Trophoblast cell (in vitro differentiated cells and primary cell): ENCODE results near the gene LDLRAP1.

Source experiments
- DNase-seq, 2 donors: peaks; one replicate each; pipeline ENCODE4 v3.0.0-alpha.2; 2016
- H2AFZ ChIP-seq: 2 replicates; pipeline ENCODE4 v1.6.1; 2013; ENCODE audit warnings: low read length, moderate library complexity, mild to moderate bottlenecking; ENCODE audit not compliant: insufficient read depth, poor library complexity
- H2AK5ac ChIP-seq: 2 replicates; pipeline ENCODE4 v1.6.1; 2013; ENCODE audit warnings: mild to moderate bottlenecking, low read length
- H2BK120ac ChIP-seq: 2 replicates; pipeline ENCODE4 v1.6.1; 2013; ENCODE audit warnings: low read length, mild to moderate bottlenecking, moderate library complexity; ENCODE audit not compliant: insufficient read depth, poor library complexity
- H2BK12ac ChIP-seq: 2 replicates; pipeline ENCODE4 v1.6.1; 2013; ENCODE audit warnings: mild to moderate bottlenecking, low read length, moderate library complexity
- H2BK5ac ChIP-seq: 2 replicates; pipeline ENCODE4 v1.6.1; 2013; ENCODE audit warnings: low read length, low read depth, moderate library complexity, mild to moderate bottlenecking; ENCODE audit not compliant: poor library complexity
- H3K14ac ChIP-seq: 2 replicates; pipeline ENCODE4 v1.6.1; 2013; ENCODE audit warnings: mild to moderate bottlenecking, low read length
- H3K18ac ChIP-seq: 2 replicates; pipeline ENCODE4 v1.6.1; 2013; ENCODE audit warnings: mild to moderate bottlenecking, low read length
- H3K23ac ChIP-seq: 2 replicates; pipeline ENCODE4 v1.6.1; 2013; ENCODE audit warnings: low read length
- H3K27ac ChIP-seq: 2 replicates; pipeline ENCODE4 v1.5.1; 2013; ENCODE audit warnings: low read depth, mild to moderate bottlenecking, inconsistent platforms, low read length, moderate library complexity
- H3K27me3 ChIP-seq: 2 replicates; pipeline ENCODE4 v1.6.1; 2013; ENCODE audit warnings: inconsistent platforms, mild to moderate bottlenecking, low read length, moderate library complexity; ENCODE audit not compliant: insufficient read depth
- H3K36me3 ChIP-seq, 2 experiments: 1 replicate in 1 of 2; 2 replicates in 1 of 2; pipeline ENCODE4 v1.6.1; 2013; ENCODE audit warnings: low read length in 2 of 2, mild to moderate bottlenecking in 2 of 2, moderate library complexity in 1 of 2; ENCODE audit not compliant: insufficient read depth in 2 of 2, control insufficient read depth in 1 of 2
- H3K4ac ChIP-seq: 2 replicates; pipeline ENCODE4 v1.6.1; 2013; ENCODE audit warnings: low read depth, mild to moderate bottlenecking, low read length, moderate library complexity
- H3K4me1 ChIP-seq, 2 experiments: 1 replicate in 1 of 2; 2 replicates in 1 of 2; pipeline ENCODE4 v1.6.1; 2013; ENCODE audit warnings: low read length in 2 of 2, mild to moderate bottlenecking in 2 of 2, moderate library complexity in 1 of 2; ENCODE audit not compliant: insufficient read depth in 2 of 2, control insufficient read depth in 1 of 2
- H3K4me2 ChIP-seq: 2 replicates; pipeline ENCODE4 v1.6.1; 2013; ENCODE audit warnings: inconsistent platforms, mild to moderate bottlenecking, low read length, moderate library complexity
- H3K4me3 ChIP-seq: 2 replicates; pipeline ENCODE4 v1.5.1; 2013; ENCODE audit warnings: mild to moderate bottlenecking, low read depth, low read length, inconsistent platforms
- H3K79me1 ChIP-seq: one replicate; pipeline ENCODE4 v1.6.1; 2013; ENCODE audit warnings: low read length
- H3K79me2 ChIP-seq: 2 replicates; pipeline ENCODE4 v1.6.1; 2013; ENCODE audit warnings: low read length, mild to moderate bottlenecking; ENCODE audit not compliant: control insufficient read depth, insufficient read depth, poor library complexity
- H3K9ac ChIP-seq: 2 replicates; pipeline ENCODE4 v1.6.1; 2013; ENCODE audit warnings: mild to moderate bottlenecking, low read length
- H3K9me3 ChIP-seq: 2 replicates; pipeline ENCODE4 v1.6.1; 2013; ENCODE audit warnings: low read depth, mild to moderate bottlenecking, control low read depth, inconsistent platforms, low read length; ENCODE audit not compliant: insufficient read depth
- H4K12ac ChIP-seq: 2 replicates; pipeline ENCODE4 v1.6.1; 2013; ENCODE audit warnings: low read depth, mild to moderate bottlenecking, low read length, moderate library complexity
- H4K8ac ChIP-seq: 2 replicates; pipeline ENCODE4 v1.6.1; 2013; ENCODE audit warnings: low read depth, mild to moderate bottlenecking, low read length, moderate library complexity
- H4K91ac ChIP-seq: one replicate; pipeline ENCODE4 v1.6.1; 2013; ENCODE audit warnings: low read depth, mild to moderate bottlenecking, low read length, moderate library complexity
- WGBS: extraction: QIAGEN DNeasy Blood & Tissue Kit; methylation state at CpG from one replicate; pipeline ENCODE4 v1.1.7; 2013; ENCODE audit warnings: missing lambda C conversion rate; ENCODE audit not compliant: insufficient read length, insufficient coverage; ENCODE audit errors: extremely low coverage; 5-methylcytosine and 5-hydroxymethylcytosine counted together

The LDLRAP1 gene

DNA sequence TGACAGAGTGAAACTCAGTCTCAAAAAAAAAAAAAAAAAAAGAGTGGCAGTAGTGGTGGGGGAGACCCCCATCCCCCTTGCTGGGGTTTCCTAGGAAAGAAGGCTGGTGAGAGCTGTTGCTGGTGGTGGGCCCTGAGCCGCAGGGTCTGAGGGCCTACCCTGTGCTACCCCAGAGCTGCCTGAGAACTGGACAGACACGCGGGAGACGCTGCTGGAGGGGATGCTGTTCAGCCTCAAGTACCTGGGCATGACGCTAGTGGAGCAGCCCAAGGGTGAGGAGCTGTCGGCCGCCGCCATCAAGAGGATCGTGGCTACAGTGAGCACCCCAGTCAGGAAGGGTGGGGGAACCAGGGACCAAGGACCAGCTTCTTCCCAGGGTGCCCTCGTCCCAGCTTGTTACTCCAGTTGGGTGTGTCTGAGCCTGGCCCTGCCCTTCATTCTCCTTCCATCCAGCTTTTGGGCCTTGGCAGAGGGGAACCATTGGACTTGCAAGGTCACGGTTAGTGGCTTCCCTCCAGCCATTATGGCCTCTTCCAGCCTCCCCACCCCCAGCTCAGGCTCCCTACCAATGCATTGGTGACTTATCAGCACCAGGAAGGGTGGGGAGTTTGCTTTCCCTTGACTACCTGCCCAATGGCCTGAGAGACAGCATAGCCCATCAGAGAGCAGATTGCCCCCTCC is 10.5 kb downstream of the LDLRAP1 start:
- no peaks in the 10 kb centered on the region for H3K79me2 ChIP-seq
- H3K4me3 ChIP-seq = no peak overlapping the region
- H3K23ac ChIP-seq = no peak overlapping the region
- H2AK5ac ChIP-seq = no peak overlapping the region
- H3K9me3 ChIP-seq = peaks cover 5% of the 10 kb centered on the region
- H2BK120ac ChIP-seq = no peak overlapping the region
- WGBS = no CpG with 5 or more reads among the region's 11 CpGs
- H3K27me3 ChIP-seq = no peaks in the 10 kb centered on the region
- no peak overlapping the region for H3K4me2 ChIP-seq
- H3K18ac ChIP-seq = no peak overlapping the region
- no peak overlapping the region for H3K9ac ChIP-seq
- no peaks in the 10 kb centered on the region for H3K36me3 ChIP-seq
- H3K79me1 ChIP-seq = peaks cover 2% of the 10 kb centered on the region
- H4K8ac ChIP-seq = no peak overlapping the region
- H3K14ac ChIP-seq = no peak overlapping the region
- H2AFZ ChIP-seq = no peak overlapping the region
- no peak overlapping the region for H2BK12ac ChIP-seq
- H3K27ac ChIP-seq = no peak overlapping the region
- no peak for DNase-seq
- H3K4me1 ChIP-seq = peaks cover 3 to 16% of the 10 kb centered on the region in 2 experiments
- H4K12ac ChIP-seq = no peak overlapping the region
- no peak overlapping the region for H2BK5ac ChIP-seq
- H4K91ac ChIP-seq = no peak overlapping the region
- H3K4ac ChIP-seq = no peak overlapping the region

DNA sequence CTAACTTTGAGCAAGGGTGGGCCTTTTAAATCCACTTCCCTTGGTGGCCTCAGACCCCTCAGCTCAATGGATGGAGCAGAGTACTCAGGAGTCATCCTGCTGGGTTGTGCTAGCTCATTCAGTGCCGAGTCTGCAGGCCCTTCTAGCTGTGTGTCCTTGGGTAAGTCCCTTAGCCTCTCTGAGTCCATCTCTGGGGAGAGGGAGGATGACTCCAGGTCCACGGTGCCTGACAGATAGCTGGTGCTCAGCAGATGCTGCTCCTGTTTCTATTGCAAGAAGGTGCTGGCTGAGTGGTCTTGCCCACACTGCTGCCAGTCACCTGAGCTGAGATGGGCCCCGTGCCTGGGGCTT is 11.0 kb downstream of the LDLRAP1 start:
- no peak overlapping the region for H4K12ac ChIP-seq
- H2BK12ac ChIP-seq = no peak overlapping the region
- no peak overlapping the region for H4K8ac ChIP-seq
- WGBS = no CpG with 5 or more reads among the region's 3 CpGs
- H3K4me1 ChIP-seq = peaks cover 6 to 21% of the 10 kb centered on the region in 2 experiments
- no peak overlapping the region for H2AFZ ChIP-seq
- no peak overlapping the region for H3K18ac ChIP-seq
- no peaks in the 10 kb centered on the region for H3K27me3 ChIP-seq
- no peak overlapping the region for H3K4me2 ChIP-seq
- no peak overlapping the region for H3K4ac ChIP-seq
- H2AK5ac ChIP-seq = no peak overlapping the region
- no peak overlapping the region for H2BK120ac ChIP-seq
- H4K91ac ChIP-seq = no peak overlapping the region
- H3K14ac ChIP-seq = no peak overlapping the region
- DNase-seq = no peak
- no peak overlapping the region for H3K4me3 ChIP-seq
- no peak overlapping the region for H3K9ac ChIP-seq
- H3K36me3 ChIP-seq = no peaks in the 10 kb centered on the region
- H3K79me2 ChIP-seq = no peaks in the 10 kb centered on the region
- H3K23ac ChIP-seq = no peak overlapping the region
- no peak overlapping the region for H2BK5ac ChIP-seq
- H3K27ac ChIP-seq = no peak overlapping the region
- H3K79me1 ChIP-seq = peaks cover 2% of the 10 kb centered on the region
- peaks cover 5% of the 10 kb centered on the region for H3K9me3 ChIP-seq

- H3K9ac ChIP-seq = no peak overlapping the region
- no peak overlapping the region for H4K8ac ChIP-seq
Observed at GRCh38 chr1:25554886-25555752, 11.7 kb downstream of the LDLRAP1 start.

GRCh38 chr1:25555753-25556092 is 12.3 kb downstream of the LDLRAP1 start:
- no peak overlapping the region for H4K91ac ChIP-seq
- no peak overlapping the region for H3K9ac ChIP-seq
- H3K4ac ChIP-seq = no peak overlapping the region
- H3K27me3 ChIP-seq = no peaks in the 10 kb centered on the region
- H2BK120ac ChIP-seq = no peak overlapping the region
- no peak overlapping the region for H3K23ac ChIP-seq
- H3K4me3 ChIP-seq = no peak overlapping the region
- WGBS = no CpG with 5 or more reads among the region's 5 CpGs
- DNase-seq = no peak
- H3K14ac ChIP-seq = no peak overlapping the region
- H3K79me1 ChIP-seq = peaks cover 2% of the 10 kb centered on the region
- no peaks in the 10 kb centered on the region for H3K79me2 ChIP-seq
- H2BK12ac ChIP-seq = no peak overlapping the region
- peaks cover 5% of the 10 kb centered on the region for H3K9me3 ChIP-seq
- no peak overlapping the region for H3K18ac ChIP-seq
- peaks cover 8 to 12% of the 10 kb centered on the region in 2 experiments for H3K4me1 ChIP-seq
- H4K8ac ChIP-seq = no peak overlapping the region
- H2BK5ac ChIP-seq = no peak overlapping the region
- H2AFZ ChIP-seq = no peak overlapping the region
- no peak overlapping the region for H3K27ac ChIP-seq
- H3K4me2 ChIP-seq = no peak overlapping the region
- H2AK5ac ChIP-seq = no peak overlapping the region
- no peaks in the 10 kb centered on the region for H3K36me3 ChIP-seq
- H4K12ac ChIP-seq = no peak overlapping the region

More at GRCh38 chr1:25554886-25555752, 11.7 kb downstream of the LDLRAP1 start:
- no peak overlapping the region for H4K12ac ChIP-seq
- H3K23ac ChIP-seq = no peak overlapping the region
- no CpG with 5 or more reads among the region's 14 CpGs for WGBS
- no peak overlapping the region for H3K4me3 ChIP-seq
- no peak overlapping the region for H3K4me2 ChIP-seq
- DNase-seq = no peak
- H3K9me3 ChIP-seq = peaks cover 5% of the 10 kb centered on the region
- H3K79me2 ChIP-seq = no peaks in the 10 kb centered on the region
- no peak overlapping the region for H4K91ac ChIP-seq
- no peaks in the 10 kb centered on the region for H3K27me3 ChIP-seq
- H2AK5ac ChIP-seq = no peak overlapping the region
- H3K4ac ChIP-seq = no peak overlapping the region
- H2BK5ac ChIP-seq = no peak overlapping the region
- H3K18ac ChIP-seq = no peak overlapping the region
- peaks cover 8 to 16% of the 10 kb centered on the region in 2 experiments for H3K4me1 ChIP-seq
- H3K36me3 ChIP-seq = no peaks in the 10 kb centered on the region
- no peak overlapping the region for H2BK120ac ChIP-seq
- peaks cover 2% of the 10 kb centered on the region for H3K79me1 ChIP-seq
- no peak overlapping the region for H2BK12ac ChIP-seq
- H3K27ac ChIP-seq = no peak overlapping the region
- H2AFZ ChIP-seq = no peak overlapping the region
- no peak overlapping the region for H3K14ac ChIP-seq
